G401.6 (cell line): ENCODE data around the gene MRPL57.
"Not testable (repeated sequence)": the region's sequence is repeated elsewhere in the genome, so short reads cannot be mapped to it uniquely, and the experiment has no call there.

ENCODE experiments used
- FAIRE-seq: peaks from 2 replicates; lab custom pipeline; 2012; peaks lifted over from hg19 to GRCh38; lab: Jason Lieb, UNC

The MRPL57 gene

GRCh38 chr13:21176215-21176981 is at the start of gene MRPL57, which contains the start of gene SKA3:
Gene MRPL57 (plus strand): TSS chr13:21176658. CDS start chr13:21176917, 259 bp downstream.
Gene SKA3 (minus strand): TSS chr13:21176552. CDS start chr13:21176477, 75 bp downstream.
- peak; percentile 55 for FAIRE-seq

- FAIRE-seq = no peak
Observed at GRCh38 chr13:21130116-21130515, 46.3 kb upstream of the MRPL57 start.

GRCh38 chr13:21133077-21133476 is 43.4 kb upstream of the MRPL57 start:
- no peak for FAIRE-seq

DNA sequence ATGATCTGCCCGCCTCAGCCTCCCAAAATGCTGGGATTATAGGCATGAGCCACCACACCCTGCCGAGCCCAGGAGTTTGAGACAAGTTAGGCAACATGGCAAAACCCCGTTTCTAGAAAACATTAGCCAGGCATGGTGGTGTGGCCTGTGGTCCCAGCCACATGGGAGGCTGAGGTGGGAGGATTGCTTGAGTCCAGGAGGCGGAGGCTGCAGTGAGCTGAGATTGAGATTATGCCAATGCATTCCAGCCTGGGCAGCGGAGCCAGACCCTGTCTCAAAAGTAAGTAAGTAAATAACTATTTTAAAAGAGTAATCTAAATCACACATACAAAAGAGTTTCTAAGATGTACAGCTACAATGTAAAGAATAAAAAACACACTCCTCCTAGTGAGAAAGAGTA is 42.0 kb upstream of the MRPL57 start:
- no peak for FAIRE-seq

- not testable (repeated sequence) for FAIRE-seq
Observed at GRCh38 chr13:21135833-21136232, 40.6 kb upstream of the MRPL57 start.

GRCh38 chr13:21137696-21138095 is 38.8 kb upstream of the MRPL57 start:
- FAIRE-seq = no peak

- no peak for FAIRE-seq
Observed at GRCh38 chr13:21138561-21138960, 37.9 kb upstream of the MRPL57 start.

GRCh38 chr13:21139374-21139773 is 37.1 kb upstream of the MRPL57 start:
- no peak for FAIRE-seq

DNA sequence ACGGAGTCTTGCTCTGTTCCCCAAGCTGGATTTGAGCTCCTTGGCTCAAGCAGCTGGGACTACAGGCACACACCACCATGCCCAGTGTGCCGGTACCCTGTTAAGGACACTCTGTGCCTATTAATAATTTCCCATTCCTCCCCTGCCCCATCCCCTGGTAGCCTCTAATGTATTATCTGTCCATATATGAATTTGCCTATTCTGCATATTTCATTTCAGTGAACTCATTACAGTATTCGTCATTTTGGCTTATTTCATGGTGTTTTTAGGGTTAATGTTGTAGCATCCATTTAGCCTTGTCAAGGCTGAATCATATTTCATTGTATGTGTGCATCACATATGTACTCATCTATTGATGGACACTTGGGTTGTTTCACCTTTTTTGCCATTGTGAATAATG is 33.7 kb upstream of the MRPL57 start:
- FAIRE-seq = no peak

DNA sequence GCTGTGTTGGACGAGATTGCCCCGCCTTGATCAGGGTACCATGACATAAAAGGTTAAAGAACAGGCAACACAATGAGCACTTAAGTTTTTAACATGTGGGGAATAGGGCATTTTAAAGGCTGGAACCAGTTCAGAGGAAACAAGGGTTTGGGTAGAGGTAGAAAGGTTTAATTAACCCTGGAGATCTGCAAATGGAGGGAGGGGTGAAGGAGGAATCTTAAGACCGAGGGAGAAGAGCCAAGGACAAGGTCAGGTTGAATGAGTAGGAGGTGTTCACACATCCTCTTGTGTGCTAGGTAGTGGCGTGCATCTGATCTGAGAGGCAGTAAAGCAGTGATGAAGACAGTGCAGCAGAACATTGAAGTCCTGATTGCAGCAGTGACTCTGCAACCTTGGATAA is 28.6 kb upstream of the MRPL57 start:
- no peak for FAIRE-seq

- no peak for FAIRE-seq
Observed at GRCh38 chr13:21148557-21149258, 27.8 kb upstream of the MRPL57 start.

GRCh38 chr13:21149568-21149967 is 26.9 kb upstream of the MRPL57 start:
- no peak for FAIRE-seq

GRCh38 chr13:21150013-21150412 is 26.4 kb upstream of the MRPL57 start:
- FAIRE-seq = no peak

GRCh38 chr13:21152251-21152899 is 24.1 kb upstream of the MRPL57 start:
- no peak for FAIRE-seq

GRCh38 chr13:21164631-21165030 is 11.8 kb upstream of the MRPL57 start:
- FAIRE-seq = no peak

- FAIRE-seq = not testable (repeated sequence)
Observed at GRCh38 chr13:21165606-21166005, 10.9 kb upstream of the MRPL57 start.

DNA sequence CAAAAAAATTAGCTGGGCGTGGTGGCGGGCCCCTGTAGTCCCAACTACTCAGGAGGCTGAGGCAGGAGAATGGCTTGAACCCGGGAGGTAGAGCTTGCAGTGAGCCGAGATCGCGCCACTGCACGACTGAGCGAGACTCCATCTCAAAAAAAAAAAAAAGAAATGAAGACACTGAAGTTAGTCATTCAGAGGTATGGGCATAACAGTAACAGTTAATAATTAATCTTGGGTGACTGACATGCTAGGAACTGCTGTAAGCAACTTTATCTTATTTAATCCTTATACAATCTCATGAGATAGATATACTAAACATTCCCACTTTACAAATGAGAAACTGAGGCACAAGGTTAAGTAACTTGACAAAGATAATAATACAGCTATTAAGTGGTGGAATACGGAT is 5.0 kb upstream of the MRPL57 start:
- no peak for FAIRE-seq

GRCh38 chr13:21173767-21174166 is 2.7 kb upstream of the MRPL57 start:
- not testable (repeated sequence) for FAIRE-seq

DNA sequence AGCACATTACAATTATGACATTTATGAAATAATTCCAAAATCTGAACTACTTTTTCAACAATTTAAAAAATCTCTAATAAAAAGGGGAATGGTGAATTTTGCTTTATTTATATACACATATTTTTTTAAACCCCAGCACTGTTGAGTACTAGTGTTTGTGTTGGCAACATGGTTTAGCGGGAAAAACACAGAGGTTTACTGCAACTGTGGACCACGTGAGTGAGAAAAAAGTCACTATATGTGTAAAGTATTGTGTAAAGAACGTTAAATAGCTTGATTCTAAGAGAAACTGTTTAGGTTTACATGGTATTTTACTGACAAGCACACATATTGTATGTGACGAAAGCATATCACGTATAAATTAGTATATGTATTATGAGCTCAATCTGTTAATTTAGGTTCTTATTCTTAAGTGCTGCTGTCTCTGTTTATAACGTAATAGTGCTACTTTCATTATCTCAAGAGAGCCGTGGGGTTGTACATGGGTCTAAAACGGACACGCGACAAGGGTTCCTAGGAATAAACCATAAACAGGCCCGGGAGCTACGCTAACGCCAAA is 723 bp upstream of the MRPL57 start:
- no peak for FAIRE-seq

- no peak for FAIRE-seq
Observed at GRCh38 chr13:21176982-21177284, 475 bp downstream of the MRPL57 start.

- no peak for FAIRE-seq
Observed at GRCh38 chr13:21181671-21182070, 5.2 kb downstream of the MRPL57 start.

DNA sequence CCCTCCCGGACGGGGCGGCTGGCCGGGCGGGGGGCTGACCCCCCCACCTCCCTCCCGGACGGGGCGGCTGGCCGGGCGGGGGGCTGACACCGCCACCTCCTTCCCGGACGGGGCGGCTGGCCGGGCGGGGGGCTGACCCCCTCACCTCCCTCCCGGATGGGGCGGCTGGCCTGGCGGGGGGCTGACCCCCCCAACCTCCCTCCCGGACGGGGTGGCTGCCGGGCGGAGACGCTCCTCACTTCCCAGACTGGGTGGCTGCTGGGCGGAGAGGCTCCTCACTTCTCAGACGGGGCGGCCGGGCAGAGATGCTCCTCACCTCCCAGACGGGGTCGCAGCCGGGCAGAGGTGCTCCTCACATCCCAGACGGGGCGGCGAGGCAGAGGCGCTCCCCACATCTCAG is 10.0 kb downstream of the MRPL57 start:
- not testable (repeated sequence) for FAIRE-seq

GRCh38 chr13:21194756-21195155 is 18.3 kb downstream of the MRPL57 start:
- FAIRE-seq = not testable (repeated sequence)
